HEK293T (cell line): ENCODE measurements around the gene BUB1B.
"Not testable (repeated sequence)": the region's sequence is repeated elsewhere in the genome, so short reads cannot be mapped to it uniquely, and the experiment has no call there.

ENCODE experiments used
- ARNT ChIP-seq: fragments of 450-650 bp; IDR thresholded peaks from 2 replicates; pipeline ENCODE4 v1.6.1; 2017; ENCODE audit warnings: mild to moderate bottlenecking
- BHLHE40 ChIP-seq: fragments of 450-650 bp; IDR thresholded peaks from 2 replicates; pipeline ENCODE4 v1.6.1; 2016; ENCODE audit warnings: mild to moderate bottlenecking, moderate library complexity, borderline replicate concordance
- ELF4 ChIP-seq: fragments of 450-650 bp; IDR thresholded peaks from 2 replicates; pipeline ENCODE4 v1.6.1; 2017; ENCODE audit warnings: antibody characterized with exemption
- FOXA1 ChIP-seq: fragments of 450-650 bp; IDR thresholded peaks from 2 replicates; pipeline ENCODE4 v1.6.1; 2016; ENCODE audit warnings: mild to moderate bottlenecking
- FOXK2 ChIP-seq: fragments of 450-650 bp; IDR thresholded peaks from 2 replicates; pipeline ENCODE4 v1.6.1; 2016; ENCODE audit warnings: mild to moderate bottlenecking
- FOXM1 ChIP-seq: fragments of 450-650 bp; IDR thresholded peaks from 2 replicates; pipeline ENCODE4 v1.6.1; 2017; ENCODE audit warnings: mild to moderate bottlenecking, borderline replicate concordance
- HDGF ChIP-seq: fragments of 450-650 bp; IDR thresholded peaks from 2 replicates; pipeline ENCODE4 v1.6.1; 2017; ENCODE audit warnings: antibody characterized with exemption, borderline replicate concordance
- NFRKB ChIP-seq: fragments of 450-650 bp; IDR thresholded peaks from 2 replicates; pipeline ENCODE4 v1.6.1; 2016; ENCODE audit warnings: mild to moderate bottlenecking, moderate library complexity
- SP1 ChIP-seq: fragments of 450-650 bp; IDR thresholded peaks from 2 replicates; pipeline ENCODE4 v1.6.1; 2017
- SUZ12 ChIP-seq: fragments of 450-650 bp; IDR thresholded peaks from 2 replicates; pipeline ENCODE4 v1.6.1; 2016; ENCODE audit warnings: mild to moderate bottlenecking
- TARDBP ChIP-seq: fragments of 450-650 bp; IDR thresholded peaks from 2 replicates; pipeline ENCODE4 v1.6.1; 2016
- TF ChIP-seq, protein P1 (sequence below): fragments of 450-650 bp; IDR thresholded peaks from 2 replicates; pipeline ENCODE4 v1.6.1; 2016

DNA sequence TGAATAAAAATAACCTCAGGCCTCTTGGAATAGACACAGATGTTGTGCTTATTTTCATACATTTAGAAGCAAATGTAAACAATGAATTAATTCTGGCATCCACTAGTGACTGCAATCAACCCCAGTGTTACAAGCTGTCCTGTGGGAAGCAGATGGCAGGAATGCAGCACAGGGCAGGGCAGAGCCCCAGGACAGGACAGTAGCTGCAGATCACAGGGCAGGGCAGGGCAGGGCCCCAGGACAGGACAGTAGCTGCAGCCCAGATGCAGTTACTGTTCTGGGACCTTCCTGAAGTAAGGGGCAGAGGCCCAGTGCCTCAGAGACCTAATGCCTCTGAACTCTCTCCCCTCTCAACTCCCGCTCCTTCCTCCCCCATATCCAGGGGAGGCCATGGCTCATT is 37.9 kb upstream of the BUB1B start:
- TF ChIP-seq SP1, ELF4, NFRKB, TARDBP, FOXM1, BHLHE40, SUZ12, FOXA1, ARNT, FOXK2, HDGF: not testable (repeated sequence)
- TF ChIP-seq, protein P1, sequence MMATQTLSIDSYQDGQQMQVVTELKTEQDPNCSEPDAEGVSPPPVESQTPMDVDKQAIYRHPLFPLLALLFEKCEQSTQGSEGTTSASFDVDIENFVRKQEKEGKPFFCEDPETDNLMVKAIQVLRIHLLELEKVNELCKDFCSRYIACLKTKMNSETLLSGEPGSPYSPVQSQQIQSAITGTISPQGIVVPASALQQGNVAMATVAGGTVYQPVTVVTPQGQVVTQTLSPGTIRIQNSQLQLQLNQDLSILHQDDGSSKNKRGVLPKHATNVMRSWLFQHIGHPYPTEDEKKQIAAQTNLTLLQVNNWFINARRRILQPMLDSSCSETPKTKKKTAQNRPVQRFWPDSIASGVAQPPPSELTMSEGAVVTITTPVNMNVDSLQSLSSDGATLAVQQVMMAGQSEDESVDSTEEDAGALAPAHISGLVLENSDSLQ: not testable (repeated sequence)
